K562 (cell line): ENCODE results near the gene GAA.

Experiments used
- ARHGAP35 ChIP-seq: fragments of 450-650 bp; IDR thresholded peaks from 2 replicates; pipeline ENCODE4 v1.6.1; 2018; ENCODE audit not compliant: partially characterized antibody
- ETV5 ChIP-seq: sonication (generic); formaldehyde crosslinking; IDR thresholded peaks from 2 replicates; pipeline ENCODE4 v1.4.0; 2020; ENCODE audit warnings: low read depth, mild to moderate bottlenecking, missing genetic modification reagents
- RB1 ChIP-seq: fragments of 450-650 bp; IDR thresholded peaks from 2 replicates; pipeline ENCODE4 v1.6.1; 2017; ENCODE audit warnings: low read depth, mild to moderate bottlenecking
- ZBTB17 ChIP-seq: fragments of 450-650 bp; formaldehyde crosslinking; IDR thresholded peaks from 2 replicates; pipeline ENCODE4 v1.4.0; 2020; ENCODE audit warnings: mild to moderate bottlenecking
- ZNF512 ChIP-seq: IDR thresholded peaks from 2 replicates; pipeline ENCODE4 v1.6.1; 2016; ENCODE audit warnings: missing genetic modification characterization, missing compliant biosample characterization
- TF ChIP-seq, protein P1 (sequence below), 3 experiments: IDR thresholded peaks in 2 of 3; conservative IDR thresholded peaks in 1 of 3; 2 replicates each; pipeline ENCODE4 v1.5.1; 2011 to 2012; ENCODE audit warnings: low read length in 3 of 3, mild to moderate bottlenecking in 3 of 3, control low read depth in 2 of 3, improper control_type of control experiment in 1 of 3, inconsistent platforms in 1 of 3, low read depth in 1 of 3, mixed read lengths in 1 of 3, moderate library complexity in 1 of 3; ENCODE audit not compliant: insufficient read depth in 2 of 3
- TF ChIP-seq, protein P2 (sequence below), 2 experiments: IDR thresholded peaks; 2 replicates each; pipeline ENCODE4 v1.6.1; 2011; ENCODE audit warnings: borderline replicate concordance in 1 of 2, control low read depth in 1 of 2, low read depth in 1 of 2, low read length in 1 of 2, mild to moderate bottlenecking in 1 of 2, mixed read lengths in 1 of 2, moderate library complexity in 1 of 2; ENCODE audit not compliant: insufficient read depth in 1 of 2, insufficient read length in 1 of 2, poor library complexity in 1 of 2, severe bottlenecking in 1 of 2; ENCODE audit errors: extremely low read depth in 1 of 2

- TF ChIP-seq, protein P1, sequence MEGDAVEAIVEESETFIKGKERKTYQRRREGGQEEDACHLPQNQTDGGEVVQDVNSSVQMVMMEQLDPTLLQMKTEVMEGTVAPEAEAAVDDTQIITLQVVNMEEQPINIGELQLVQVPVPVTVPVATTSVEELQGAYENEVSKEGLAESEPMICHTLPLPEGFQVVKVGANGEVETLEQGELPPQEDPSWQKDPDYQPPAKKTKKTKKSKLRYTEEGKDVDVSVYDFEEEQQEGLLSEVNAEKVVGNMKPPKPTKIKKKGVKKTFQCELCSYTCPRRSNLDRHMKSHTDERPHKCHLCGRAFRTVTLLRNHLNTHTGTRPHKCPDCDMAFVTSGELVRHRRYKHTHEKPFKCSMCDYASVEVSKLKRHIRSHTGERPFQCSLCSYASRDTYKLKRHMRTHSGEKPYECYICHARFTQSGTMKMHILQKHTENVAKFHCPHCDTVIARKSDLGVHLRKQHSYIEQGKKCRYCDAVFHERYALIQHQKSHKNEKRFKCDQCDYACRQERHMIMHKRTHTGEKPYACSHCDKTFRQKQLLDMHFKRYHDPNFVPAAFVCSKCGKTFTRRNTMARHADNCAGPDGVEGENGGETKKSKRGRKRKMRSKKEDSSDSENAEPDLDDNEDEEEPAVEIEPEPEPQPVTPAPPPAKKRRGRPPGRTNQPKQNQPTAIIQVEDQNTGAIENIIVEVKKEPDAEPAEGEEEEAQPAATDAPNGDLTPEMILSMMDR (IDR thresholded peaks at IDR 0.05 in 2 of 3, conservative IDR thresholded peaks at IDR 0.05 in 1 of 3; ENCODE audit: insufficient read depth in 2 of 3, low read depth in 1 of 3, low read length in 3 of 3) = no peak
- no peak for TF ChIP-seq ETV5 (CRISPR knock-in tag)
- TF ChIP-seq RB1 = no peak
- TF ChIP-seq ARHGAP35 = no peak
- TF ChIP-seq, protein P2, sequence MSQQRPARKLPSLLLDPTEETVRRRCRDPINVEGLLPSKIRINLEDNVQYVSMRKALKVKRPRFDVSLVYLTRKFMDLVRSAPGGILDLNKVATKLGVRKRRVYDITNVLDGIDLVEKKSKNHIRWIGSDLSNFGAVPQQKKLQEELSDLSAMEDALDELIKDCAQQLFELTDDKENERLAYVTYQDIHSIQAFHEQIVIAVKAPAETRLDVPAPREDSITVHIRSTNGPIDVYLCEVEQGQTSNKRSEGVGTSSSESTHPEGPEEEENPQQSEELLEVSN (IDR thresholded peaks at IDR 0.05; ENCODE audit: borderline replicate concordance in 1 of 2, extremely low read depth in 1 of 2, insufficient read depth in 1 of 2, insufficient read length in 1 of 2, low read depth in 1 of 2, low read length in 1 of 2, poor library complexity in 1 of 2, severe bottlenecking in 1 of 2) = no peak
- no peak for TF ChIP-seq ZNF512 (tag)
- TF ChIP-seq ZBTB17 (CRISPR knock-in tag) = no peak
Measured at GRCh38 chr17:80071116-80071841, 30.1 kb upstream of the GAA start.
